Tongue (tissue), 2 donors: ENCODE data around the gene LIMS4. TPM values are rescaled to one million over a fixed set of nuclear protein-coding genes. Genes with fewer than 3 reads are reported as not detected.

ENCODE experiments used
- small RNA-seq: library from RNA; depleted of rRNA; stranded (forward); fragments of <200 nt; gene quantifications from one replicate; pipeline ENCODE3, GENCODE V24; 2014; ENCODE audit warnings: low replicate concordance
- total RNA-seq: library from RNA; depleted of rRNA; stranded (reverse); fragments of >200 nt; gene quantifications from one replicate; pipeline ENCODE4 v1.2.3, GENCODE V29; 2014

The LIMS4 gene
- total RNA-seq, 1 donor from 2014 or later: 1.0 TPM

Small RNAs within 50 kb of the gene (small RNA-seq; reads per million reads assigned to genes)
- gene AC108938.1: not detected

Other genes with a start within 250 kb of the LIMS4 start
- 54.0 TPM for gene RGPD6, start 104.4 kb upstream of the LIMS4 start, total RNA-seq
- gene BUB1, start 205.2 kb upstream of the LIMS4 start, total RNA-seq: 18.2 TPM